DOHH2 (cell line): ENCODE results near the gene CD28.

Experiments used
- EZH2phosphoT487 ChIP-seq: fragments of 200-600 bp; sonication (generic); IDR thresholded peaks from 2 replicates; pipeline ENCODE4 v1.6.1; 2017; ENCODE audit warnings: borderline replicate concordance, mild to moderate bottlenecking, antibody characterized with exemption, low read length, moderate library complexity, mixed read lengths
- TF ChIP-seq, protein P1 (sequence below): fragments of 200-600 bp; sonication (generic); IDR thresholded peaks from one replicate; pipeline ENCODE4 v1.5.1; 2014; ENCODE audit warnings: antibody characterized with exemption, mild to moderate bottlenecking, low read depth, low read length; ENCODE audit not compliant: poor library complexity, severe bottlenecking

- TF ChIP-seq, protein P1, sequence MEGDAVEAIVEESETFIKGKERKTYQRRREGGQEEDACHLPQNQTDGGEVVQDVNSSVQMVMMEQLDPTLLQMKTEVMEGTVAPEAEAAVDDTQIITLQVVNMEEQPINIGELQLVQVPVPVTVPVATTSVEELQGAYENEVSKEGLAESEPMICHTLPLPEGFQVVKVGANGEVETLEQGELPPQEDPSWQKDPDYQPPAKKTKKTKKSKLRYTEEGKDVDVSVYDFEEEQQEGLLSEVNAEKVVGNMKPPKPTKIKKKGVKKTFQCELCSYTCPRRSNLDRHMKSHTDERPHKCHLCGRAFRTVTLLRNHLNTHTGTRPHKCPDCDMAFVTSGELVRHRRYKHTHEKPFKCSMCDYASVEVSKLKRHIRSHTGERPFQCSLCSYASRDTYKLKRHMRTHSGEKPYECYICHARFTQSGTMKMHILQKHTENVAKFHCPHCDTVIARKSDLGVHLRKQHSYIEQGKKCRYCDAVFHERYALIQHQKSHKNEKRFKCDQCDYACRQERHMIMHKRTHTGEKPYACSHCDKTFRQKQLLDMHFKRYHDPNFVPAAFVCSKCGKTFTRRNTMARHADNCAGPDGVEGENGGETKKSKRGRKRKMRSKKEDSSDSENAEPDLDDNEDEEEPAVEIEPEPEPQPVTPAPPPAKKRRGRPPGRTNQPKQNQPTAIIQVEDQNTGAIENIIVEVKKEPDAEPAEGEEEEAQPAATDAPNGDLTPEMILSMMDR: no peak
- no peak for TF ChIP-seq EZH2phosphoT487
Measured at GRCh38 chr2:203720915-203721672, 14.7 kb downstream of the CD28 start.
